Endodermal cell (in vitro differentiated cells): ENCODE results near the gene TNFAIP8L3. TPM values are rescaled to one million over a fixed set of nuclear protein-coding genes. Genes with fewer than 3 reads are reported as not detected.
A peak's percentile ranks its signal among the peaks of the same experiment; 100 is the strongest.

Experiments
- DNase-seq: peaks from one replicate; pipeline ENCODE4 v3.0.0-alpha.2; 2017
- H3K27ac ChIP-seq: 2 replicates; pipeline ENCODE4 v1.5.1; 2013; ENCODE audit warnings: mild to moderate bottlenecking, low read depth, low read length, moderate library complexity
- H3K27me3 ChIP-seq: 2 replicates; pipeline ENCODE4 v1.6.1; 2013; ENCODE audit warnings: mild to moderate bottlenecking, low read length, moderate library complexity; ENCODE audit not compliant: insufficient read depth, control insufficient read depth, poor library complexity, severe bottlenecking
- H3K36me3 ChIP-seq: 2 replicates; pipeline ENCODE4 v1.7.0; 2013; ENCODE audit warnings: mild to moderate bottlenecking, low read length, moderate library complexity; ENCODE audit not compliant: control insufficient read depth, insufficient read depth
- H3K4me1 ChIP-seq: one replicate; pipeline ENCODE4 v1.7.0; 2013; ENCODE audit warnings: low read length; ENCODE audit not compliant: control insufficient read depth, insufficient read depth
- H3K4me3 ChIP-seq: 2 replicates; pipeline ENCODE4 v1.5.1; 2013; ENCODE audit warnings: mild to moderate bottlenecking, low read length, moderate library complexity
- H3K9ac ChIP-seq: 2 replicates; pipeline ENCODE4 v1.6.1; 2013; ENCODE audit warnings: mild to moderate bottlenecking, low read length, moderate library complexity; ENCODE audit not compliant: poor library complexity, severe bottlenecking; ENCODE audit errors: extremely low read depth
- H3K9me3 ChIP-seq: 2 replicates; pipeline ENCODE4 v1.6.1; 2013; ENCODE audit warnings: mild to moderate bottlenecking, low read length, moderate library complexity; ENCODE audit not compliant: control insufficient read depth
- H3K27ac Mint-ChIP-seq: 2 replicates; pipeline ENCODE4 v1.8.0; 2020; ENCODE audit warnings: mixed read lengths
- H3K27me3 Mint-ChIP-seq: 2 replicates; pipeline ENCODE4 v1.8.0; 2021; ENCODE audit warnings: mild to moderate bottlenecking, mixed read lengths; ENCODE audit not compliant: insufficient read depth
- H3K36me3 Mint-ChIP-seq: 2 replicates; pipeline ENCODE4 v1.8.0; 2020; ENCODE audit warnings: low read depth, mixed read lengths
- H3K4me1 Mint-ChIP-seq: 2 replicates; pipeline ENCODE4 v1.8.0; 2020; ENCODE audit warnings: mixed read lengths
- H3K4me3 Mint-ChIP-seq: 2 replicates; pipeline ENCODE4 v1.8.0; 2020; ENCODE audit warnings: mild to moderate bottlenecking, moderate library complexity, mixed read lengths
- H3K9me3 Mint-ChIP-seq: 2 replicates; pipeline ENCODE4 v1.8.0; 2020; ENCODE audit warnings: mild to moderate bottlenecking, mixed read lengths
- CTCF ChIP-seq: fragments of 200-600 bp; sonication (generic); conservative IDR thresholded peaks from 2 replicates; pipeline ENCODE4 v1.5.0; 2021; ENCODE audit warnings: antibody characterized with exemption, mild to moderate bottlenecking
- WGBS, 2 experiments: methylation state at CpG; one replicate each; pipeline versions ENCODE4 v1.1.5 to v1.1.7; 2013; ENCODE audit warnings: missing lambda C conversion rate in 2 of 2, mixed read lengths in 1 of 2; ENCODE audit not compliant: insufficient coverage in 1 of 2, insufficient read length in 1 of 2; 5-methylcytosine and 5-hydroxymethylcytosine counted together
- total RNA-seq, 2 donors: library from RNA; stranded (reverse); fragmentation: NEBNext Ultra II Directional in 1 of 2; extraction: Animal tissue kit (Norgen Biotek cat#: 25700) in 1 of 2; gene quantifications; 2 replicates in 1 of 2; 3 replicates in 1 of 2; pipeline ENCODE4 v1.2.1, GENCODE V29; 2021

TNFAIP8L3 gene
- total RNA-seq, 2 donors from 2014 or later, result 0.31 TPM; not detected in 1

DNA sequence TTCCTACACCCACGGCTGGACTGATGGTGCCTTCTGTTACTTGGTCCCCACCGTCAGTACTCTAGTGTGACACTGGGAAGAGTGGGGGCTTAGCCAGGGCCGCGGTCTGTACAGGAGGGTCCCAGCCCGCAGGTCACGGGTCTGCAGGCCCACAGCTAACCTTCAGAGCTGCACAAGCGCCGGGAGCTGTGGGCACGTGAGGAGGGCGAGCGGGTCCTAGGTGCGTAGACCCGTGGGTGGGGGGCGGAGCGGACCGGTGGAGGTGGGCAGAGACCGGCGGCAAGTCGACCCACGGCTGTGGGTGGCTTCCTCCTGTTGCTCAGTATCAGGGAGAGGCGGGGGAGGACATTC lies 1.2 kb downstream of the TNFAIP8L3 start:
- Mint-ChIP-seq H3K36me3 (no peaks in the 10 kb centered on the region), H3K4me1 (peaks cover 5% of the 10 kb centered on the region), H3K27ac (no peak overlapping the region), H3K9me3 (no peaks in the 10 kb centered on the region), H3K4me3 (peak overlapping the region; percentile 64), H3K27me3 (peaks cover 93% of the 10 kb centered on the region)
- TF ChIP-seq CTCF, result no peak
- Histone ChIP-seq H3K36me3 (no peaks in the 10 kb centered on the region), H3K4me1 (peaks cover 3% of the 10 kb centered on the region), H3K27ac (no peak overlapping the region), H3K27me3 (peaks cover 97% of the 10 kb centered on the region), H3K4me3 (no peak overlapping the region), H3K9me3 (no peaks in the 10 kb centered on the region), H3K9ac (no peak overlapping the region)
- WGBS, 2 experiments, result 51 to 77% methylated on average over 5 to 21 of the region's 21 CpGs
- no peak for DNase-seq

DNA sequence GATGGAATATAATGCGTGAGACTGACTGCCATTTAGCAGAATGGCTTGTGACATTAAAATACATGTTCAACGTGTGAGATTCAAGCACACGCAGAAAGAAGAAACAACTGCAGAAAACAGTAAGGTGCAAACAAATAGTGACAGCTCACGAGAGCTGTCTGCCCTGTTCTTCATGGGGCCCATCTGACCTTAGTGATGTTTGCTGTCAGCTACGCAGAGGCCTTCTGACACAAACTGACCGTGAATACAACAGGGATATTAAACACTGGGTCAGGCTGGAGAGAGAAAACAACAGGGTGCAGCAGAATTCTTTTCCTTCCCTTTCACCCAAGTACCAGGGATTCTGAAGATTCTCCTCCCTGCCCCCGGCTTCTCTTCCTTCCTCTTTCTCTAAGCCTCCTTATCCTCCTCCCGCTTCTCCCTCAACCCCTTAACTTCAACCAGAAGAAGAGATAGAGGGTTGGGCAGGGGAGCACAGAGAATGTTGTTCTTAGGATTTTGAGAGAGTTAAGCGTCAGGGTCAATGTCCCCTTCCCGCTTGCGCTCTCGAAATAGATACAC lies 2.1 kb downstream of the TNFAIP8L3 start:
- peaks cover 85% of the 10 kb centered on the region for H3K27me3 Mint-ChIP-seq
- WGBS, 2 experiments, result 85 to 86% methylated on average over 8 to 11 of the region's 12 CpGs

GRCh38 chr15:51090753-51091152 lies 4.0 kb downstream of the TNFAIP8L3 start:
- no peak overlapping the region for H3K27ac ChIP-seq
- Mint-ChIP-seq H3K27me3 (peaks cover 67% of the 10 kb centered on the region), H3K27ac (no peak overlapping the region), H3K4me1 (peaks cover 5% of the 10 kb centered on the region), H3K4me3 (no peak overlapping the region), H3K36me3 (no peaks in the 10 kb centered on the region), H3K9me3 (no peaks in the 10 kb centered on the region)
- no peaks in the 10 kb centered on the region for H3K36me3 ChIP-seq
- H3K27me3 ChIP-seq, result peaks cover 80% of the 10 kb centered on the region
- no peak for DNase-seq
- H3K9ac ChIP-seq, result no peak overlapping the region
- TF ChIP-seq CTCF, result no peak
- H3K4me1 ChIP-seq, result peaks cover 3% of the 10 kb centered on the region
- no peaks in the 10 kb centered on the region for H3K9me3 ChIP-seq
- H3K4me3 ChIP-seq, result no peak overlapping the region
- WGBS, 2 experiments, result 70 to 86% methylated on average over 1 to 3 of the region's 3 CpGs

More for the DNA sequence above, 2.1 kb downstream of the TNFAIP8L3 start:
- H3K27ac Mint-ChIP-seq, result no peak overlapping the region
- Histone ChIP-seq H3K9me3 (no peaks in the 10 kb centered on the region), H3K27ac (no peak overlapping the region), H3K4me3 (no peak overlapping the region), H3K36me3 (no peaks in the 10 kb centered on the region), H3K4me1 (peaks cover 3% of the 10 kb centered on the region), H3K9ac (no peak overlapping the region), H3K27me3 (peaks cover 92% of the 10 kb centered on the region)
- H3K4me1 Mint-ChIP-seq, result peaks cover 5% of the 10 kb centered on the region
- H3K4me3 Mint-ChIP-seq, result no peak overlapping the region
- H3K9me3 Mint-ChIP-seq, result no peaks in the 10 kb centered on the region
- no peak for DNase-seq
- no peak for TF ChIP-seq CTCF
- no peaks in the 10 kb centered on the region for H3K36me3 Mint-ChIP-seq
